GM18519 (cell line): ENCODE data around the gene VAV1.
"Not testable (repeated sequence)": the region's sequence is repeated elsewhere in the genome, so short reads cannot be mapped to it uniquely, and the experiment has no call there.

Experiments
- ATAC-seq: cut with Tn5 transposase; IDR thresholded peaks from one replicate; pipeline ENCODE4 v1.9.1; 2021; ENCODE audit warnings: mild to moderate bottlenecking, moderate library complexity; ENCODE audit not compliant: unreplicated experiment, low FRiP score

VAV1 gene

DNA sequence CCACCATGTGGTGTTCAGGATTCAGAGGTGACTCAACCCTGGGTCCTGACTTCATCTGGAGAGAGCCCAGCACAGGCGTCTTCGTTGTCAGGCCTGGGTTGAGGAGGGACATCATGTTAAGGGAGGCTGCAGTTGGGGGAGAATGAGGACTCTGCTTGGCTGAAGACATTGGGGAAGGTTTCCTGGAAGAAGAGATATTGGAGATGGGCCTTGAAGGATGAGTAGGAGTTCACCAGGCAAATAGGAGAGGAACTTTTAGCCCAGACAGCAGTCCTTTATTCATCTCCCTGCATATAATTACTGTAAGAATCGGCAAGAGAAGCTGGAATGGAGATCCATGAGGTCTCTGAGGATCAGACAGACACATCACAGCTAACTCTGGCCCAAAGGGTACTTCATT, 38.9 kb downstream of the VAV1 start:
- ATAC-seq = no peak

DNA sequence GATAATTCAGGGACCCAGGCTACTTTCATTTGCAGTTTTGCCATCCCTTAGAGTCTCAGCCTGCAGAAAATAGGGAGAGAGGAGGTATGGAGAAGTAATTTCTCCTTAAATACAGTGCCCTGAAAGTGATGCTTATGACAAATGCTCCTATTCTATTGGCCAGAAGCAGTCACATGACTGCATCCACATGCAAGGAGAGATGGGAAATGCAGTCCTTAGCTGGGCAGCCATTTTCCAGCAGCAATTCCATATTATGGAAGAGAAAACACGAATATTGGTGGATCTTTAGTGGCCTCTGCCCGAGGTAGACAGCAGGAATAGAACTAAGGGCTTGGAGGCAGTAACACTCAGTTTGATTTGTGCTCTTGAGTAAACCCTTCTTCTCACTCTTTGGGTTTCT, 39.4 kb downstream of the VAV1 start:
- ATAC-seq = no peak

DNA sequence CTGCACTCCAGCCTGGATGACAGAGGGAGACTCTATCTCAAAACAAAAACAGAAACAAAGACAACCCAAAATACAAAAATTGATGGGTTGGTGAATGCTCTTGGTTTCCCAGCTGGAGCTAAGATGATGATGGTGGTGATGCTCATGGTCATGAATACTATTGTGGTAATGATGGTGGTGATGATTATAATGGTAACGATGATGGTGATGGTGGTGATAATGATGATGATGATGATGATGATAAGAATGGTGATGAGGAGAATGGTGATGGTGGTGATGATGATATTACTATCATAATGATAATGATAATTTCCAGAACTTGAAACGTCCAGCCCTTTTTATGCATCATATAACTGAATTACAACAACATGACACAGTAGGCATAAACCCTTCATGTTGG, 40.1 kb downstream of the VAV1 start:
- ATAC-seq = no peak

DNA sequence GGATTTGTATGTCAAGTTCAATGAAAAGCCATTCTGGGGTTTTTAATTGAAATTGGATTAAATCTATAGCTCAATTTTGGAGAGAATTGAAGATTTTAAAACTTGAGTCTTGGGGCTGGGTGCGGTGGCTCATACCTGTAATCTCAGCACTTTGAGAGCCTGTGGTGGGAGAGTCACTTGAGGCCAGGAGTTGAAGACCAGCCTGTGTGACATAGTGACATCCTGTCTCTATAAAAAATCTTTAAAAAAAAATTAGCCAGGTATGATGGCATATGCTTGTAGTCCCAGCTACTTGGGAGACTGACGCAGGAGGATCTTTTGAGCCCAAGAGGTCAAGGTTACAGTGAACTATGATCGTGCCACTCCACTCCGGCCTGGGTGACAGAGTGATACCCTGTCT, 41.2 kb downstream of the VAV1 start:
- no peak for ATAC-seq

DNA sequence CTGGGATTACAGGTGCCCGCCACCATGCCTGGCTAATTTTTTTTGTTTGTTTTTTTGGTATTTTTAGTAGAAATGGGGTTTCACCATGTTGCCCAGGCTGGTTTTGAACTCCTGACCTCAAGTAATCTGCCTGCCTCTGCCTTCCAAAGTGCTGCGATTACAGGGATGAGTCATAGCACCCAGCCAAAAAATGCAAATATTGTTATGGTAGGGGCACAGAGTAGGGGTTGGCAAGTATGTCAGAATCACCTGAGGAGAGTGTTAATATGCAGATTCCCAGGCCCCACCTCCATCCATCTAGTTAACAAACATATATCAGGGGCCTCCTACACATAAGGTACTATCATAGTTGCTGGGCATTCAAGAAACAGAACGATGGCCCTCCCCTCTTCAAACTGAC, 44.7 kb downstream of the VAV1 start:
- no peak for ATAC-seq

DNA sequence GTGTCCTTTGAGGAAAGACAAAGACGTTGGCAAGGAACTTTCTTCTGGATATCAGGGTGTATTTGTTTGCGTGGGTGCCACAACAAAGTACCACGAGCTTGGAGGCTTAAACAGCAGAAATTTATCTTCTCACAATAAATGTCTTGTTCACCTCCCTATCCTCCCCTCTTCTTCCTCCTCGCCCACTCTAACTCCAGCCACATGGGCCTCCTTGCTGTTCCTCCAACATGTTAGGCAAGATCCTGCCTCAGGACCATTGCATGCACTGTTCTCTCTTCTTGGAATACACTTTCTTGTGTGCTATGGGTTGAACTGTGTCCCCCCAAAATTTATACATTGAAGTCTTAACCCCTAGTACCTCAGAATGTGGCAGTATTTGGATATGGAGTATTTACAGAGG, 45.7 kb downstream of the VAV1 start:
- ATAC-seq = no peak

DNA sequence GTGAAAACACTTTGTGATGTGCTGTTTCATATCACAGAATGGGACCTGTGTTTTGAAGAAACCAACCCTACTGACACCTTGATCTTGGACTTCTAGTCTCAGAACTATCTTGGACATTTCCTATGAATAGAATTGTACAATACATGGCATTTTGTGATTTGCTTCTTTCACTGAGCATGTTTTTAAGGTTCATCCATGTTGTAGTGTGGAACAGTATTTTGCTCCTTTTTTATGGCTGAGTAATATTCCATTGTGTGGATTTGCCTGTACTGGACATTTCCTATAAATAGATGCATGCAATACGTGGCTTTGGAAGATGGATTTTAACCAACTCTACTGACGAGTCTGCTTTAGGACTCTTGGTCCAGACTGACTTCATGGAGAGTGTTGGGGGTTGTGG, 46.8 kb downstream of the VAV1 start:
- ATAC-seq = no peak

DNA sequence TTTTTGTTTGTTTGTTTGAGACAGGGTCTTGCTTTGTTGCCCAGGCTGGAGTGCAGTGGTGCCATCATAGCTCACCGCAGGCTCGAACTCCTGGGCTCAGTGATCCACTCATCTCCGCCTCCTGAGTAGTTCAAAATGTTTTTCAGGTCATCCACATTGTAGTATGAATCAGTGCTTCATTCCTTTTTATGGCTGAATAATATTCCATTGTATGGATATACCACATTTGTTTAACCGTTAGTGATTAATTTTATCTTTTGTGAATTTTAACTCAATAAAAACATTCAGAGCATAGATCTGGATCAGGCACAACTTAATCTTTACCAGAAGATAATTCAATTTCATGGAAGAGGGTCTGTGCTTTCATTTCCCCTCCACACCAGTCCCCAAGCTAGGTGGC, 47.7 kb downstream of the VAV1 start:
- ATAC-seq = no peak

DNA sequence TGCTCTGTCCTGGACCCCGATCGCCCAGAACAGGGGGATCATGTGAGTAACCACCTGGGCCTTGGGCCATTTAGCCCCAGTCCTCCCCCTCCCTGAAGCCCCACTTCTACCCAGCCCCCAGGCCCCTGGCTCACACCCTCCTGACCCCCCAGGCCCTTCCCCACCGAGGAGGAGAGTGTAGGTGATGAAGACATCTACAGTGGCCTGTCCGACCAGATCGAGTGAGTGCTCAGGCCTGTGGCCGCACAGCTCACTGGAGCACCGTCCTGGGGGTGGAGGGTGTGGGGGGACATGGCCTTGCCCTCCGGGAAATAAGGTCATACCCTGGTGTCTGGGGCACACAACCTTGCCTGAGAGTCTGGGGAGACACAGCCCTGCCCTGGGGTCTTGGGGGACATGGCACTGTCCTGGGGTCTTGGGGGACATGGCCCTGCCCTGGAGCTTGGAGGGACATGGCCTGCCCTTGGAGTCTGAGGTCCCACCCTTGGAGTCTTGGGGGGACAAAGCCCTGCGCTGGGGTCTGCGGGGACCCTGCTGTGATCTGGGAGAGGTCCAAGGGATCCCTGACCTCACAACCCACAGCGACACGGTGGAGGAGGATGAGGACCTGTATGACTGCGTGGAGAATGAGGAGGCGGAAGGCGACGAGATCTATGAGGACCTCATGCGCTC, 49.3 kb downstream of the VAV1 start:
- no peak for ATAC-seq

DNA sequence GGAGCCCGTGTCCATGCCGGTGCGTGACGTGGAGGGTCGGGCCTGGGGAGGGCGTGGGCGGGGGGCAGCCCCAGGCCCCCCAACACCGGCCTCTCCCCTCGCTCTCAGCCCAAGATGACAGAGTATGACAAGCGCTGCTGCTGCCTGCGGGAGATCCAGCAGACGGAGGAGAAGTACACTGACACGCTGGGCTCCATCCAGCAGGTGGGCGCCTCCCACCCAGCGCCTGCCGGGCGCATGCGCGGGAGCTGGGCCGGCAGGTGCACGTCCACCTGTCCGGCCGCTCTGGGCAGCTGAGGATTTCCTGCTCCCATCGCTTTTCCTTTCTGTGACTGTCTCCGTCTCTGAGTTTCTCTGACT, 49.8 kb downstream of the VAV1 start:
- ATAC-seq = no peak

DNA sequence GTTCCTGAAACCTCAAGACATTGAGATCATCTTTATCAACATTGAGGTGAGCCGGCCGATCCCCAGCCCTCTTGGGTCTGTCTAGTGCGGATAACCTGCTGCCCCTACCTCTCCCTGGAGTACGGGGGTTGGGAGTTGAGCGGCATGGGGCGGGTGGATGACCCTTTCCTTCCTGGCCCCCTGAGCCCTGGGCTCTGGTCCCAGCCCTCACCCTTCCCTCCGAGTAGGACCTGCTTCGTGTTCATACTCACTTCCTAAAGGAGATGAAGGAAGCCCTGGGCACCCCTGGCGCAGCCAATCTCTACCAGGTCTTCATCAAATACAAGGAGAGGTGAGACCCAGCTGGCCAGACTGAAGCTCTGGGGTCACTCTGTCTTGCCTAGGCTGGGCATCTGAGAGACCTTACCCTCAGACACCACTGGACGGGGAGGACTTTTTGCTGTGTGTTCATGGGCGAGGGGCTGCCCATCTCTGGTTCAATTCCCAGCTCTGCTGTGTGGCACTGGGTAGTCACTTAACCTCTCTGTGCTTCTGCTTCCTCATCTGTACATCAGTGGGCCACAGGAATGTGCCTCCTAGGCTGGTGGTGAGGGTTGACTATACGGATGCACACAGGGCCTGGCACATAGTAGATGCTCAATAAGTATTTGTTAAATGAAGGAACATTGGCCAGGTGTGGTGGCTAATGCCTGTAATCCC, 52.7 kb downstream of the VAV1 start:
- ATAC-seq = no peak

DNA sequence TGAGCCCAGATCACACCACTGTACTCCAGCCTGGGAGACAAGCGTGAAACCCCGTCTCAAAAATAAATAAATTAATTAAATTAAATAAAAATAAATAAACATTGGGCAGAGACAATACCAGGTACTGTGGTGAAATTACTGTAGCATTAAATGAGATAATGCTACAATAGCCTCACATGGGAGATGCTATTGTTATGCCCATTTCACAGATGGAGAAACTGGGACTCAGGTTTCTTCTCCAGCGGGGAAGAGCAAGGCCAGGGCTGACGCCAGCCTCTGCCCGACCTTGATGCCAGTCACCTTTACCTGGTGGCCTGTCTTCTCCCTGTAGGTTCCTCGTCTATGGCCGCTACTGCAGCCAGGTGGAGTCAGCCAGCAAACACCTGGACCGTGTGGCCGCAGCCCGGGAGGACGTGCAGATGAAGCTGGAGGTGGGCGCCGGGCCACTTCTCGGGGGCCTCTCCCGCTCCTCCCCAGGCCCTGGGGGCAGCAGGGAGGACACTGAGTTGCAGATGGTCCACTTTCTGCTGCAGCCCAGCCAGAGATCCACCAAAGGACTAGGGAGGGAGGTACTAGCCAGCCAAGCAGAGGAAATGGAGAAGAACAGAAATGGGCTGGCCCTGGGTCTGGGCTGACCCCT, 53.9 kb downstream of the VAV1 start:
- ATAC-seq = no peak

DNA sequence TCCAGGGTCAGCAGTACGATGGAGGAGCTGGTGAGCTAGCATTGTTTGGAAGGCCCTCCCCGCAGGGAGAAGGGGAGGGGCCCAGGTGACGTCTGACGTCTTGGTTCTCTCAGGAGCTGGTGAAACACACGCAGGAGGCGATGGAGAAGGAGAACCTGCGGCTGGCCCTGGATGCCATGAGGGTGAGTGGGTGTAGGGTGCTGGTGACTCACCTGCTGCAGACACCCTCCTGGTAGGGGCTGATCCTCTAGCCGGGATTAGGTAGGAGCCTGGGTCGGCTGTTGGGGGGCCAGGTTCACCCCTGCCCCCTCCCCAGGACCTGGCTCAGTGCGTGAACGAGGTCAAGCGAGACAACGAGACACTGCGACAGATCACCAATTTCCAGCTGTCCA, 55.8 kb downstream of the VAV1 start:
- no peak for ATAC-seq

DNA sequence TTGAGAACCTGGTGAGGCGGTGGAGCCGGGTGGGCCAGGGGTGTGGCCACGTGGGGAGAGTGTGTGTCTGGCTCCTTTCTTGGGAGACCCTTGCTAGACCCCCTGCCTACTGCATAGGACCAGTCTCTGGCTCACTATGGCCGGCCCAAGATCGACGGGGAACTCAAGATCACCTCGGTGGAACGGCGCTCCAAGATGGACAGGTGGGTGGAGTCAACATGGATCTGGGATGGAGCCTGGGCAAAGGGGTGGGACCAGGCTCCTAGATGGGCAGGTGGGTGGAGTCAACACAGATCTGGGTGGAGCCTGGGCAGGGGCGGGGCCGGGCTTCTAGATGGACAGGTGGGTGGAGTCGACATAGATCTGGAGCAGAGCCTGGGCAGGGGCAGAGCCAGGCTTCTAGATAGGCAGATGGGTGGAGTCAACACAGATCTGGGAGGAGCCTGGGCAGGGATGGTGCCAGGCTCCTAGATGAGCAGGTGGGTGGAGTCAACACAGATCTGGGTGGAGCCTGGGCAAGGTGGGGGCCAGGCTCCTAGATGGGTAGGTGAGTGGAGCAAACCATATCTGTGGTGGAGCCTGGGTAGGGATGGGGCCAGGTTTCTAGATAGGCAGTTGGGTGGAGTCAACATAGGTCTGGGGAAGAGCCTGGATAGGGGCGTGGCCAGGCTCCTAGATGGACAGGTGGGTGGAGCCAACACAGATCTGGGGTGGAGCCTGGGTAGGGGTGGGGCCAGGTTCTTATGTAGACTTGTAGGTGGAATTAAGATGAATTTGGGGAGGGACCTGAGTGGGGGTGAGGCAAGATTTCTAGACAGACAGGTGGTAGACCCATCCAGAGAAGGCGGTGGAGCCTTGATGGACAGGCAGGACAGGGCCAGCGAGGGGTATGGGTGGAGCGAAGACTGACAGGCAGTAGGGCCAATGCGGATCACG, 56.5 kb downstream of the VAV1 start:
- ATAC-seq = no peak

DNA sequence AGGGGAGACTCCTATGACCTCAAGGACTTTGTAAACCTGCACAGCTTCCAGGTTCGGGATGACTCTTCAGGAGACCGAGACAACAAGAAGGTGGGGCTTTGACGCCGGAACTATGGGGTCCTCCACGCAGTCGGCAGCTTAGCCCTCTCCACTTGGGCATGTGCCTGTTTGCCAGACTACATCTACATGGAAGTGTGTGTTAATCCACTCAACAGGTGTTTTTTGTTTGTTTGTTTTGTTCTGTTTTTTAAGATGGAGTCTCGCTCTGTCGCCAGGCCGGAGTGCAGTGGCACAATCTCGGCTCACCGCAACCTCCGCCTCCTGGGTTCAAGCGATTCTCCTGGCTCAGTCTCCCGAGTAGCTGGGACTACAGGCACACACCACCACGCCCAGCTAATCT, 57.3 kb downstream of the VAV1 start:
- not testable (repeated sequence) for ATAC-seq

DNA sequence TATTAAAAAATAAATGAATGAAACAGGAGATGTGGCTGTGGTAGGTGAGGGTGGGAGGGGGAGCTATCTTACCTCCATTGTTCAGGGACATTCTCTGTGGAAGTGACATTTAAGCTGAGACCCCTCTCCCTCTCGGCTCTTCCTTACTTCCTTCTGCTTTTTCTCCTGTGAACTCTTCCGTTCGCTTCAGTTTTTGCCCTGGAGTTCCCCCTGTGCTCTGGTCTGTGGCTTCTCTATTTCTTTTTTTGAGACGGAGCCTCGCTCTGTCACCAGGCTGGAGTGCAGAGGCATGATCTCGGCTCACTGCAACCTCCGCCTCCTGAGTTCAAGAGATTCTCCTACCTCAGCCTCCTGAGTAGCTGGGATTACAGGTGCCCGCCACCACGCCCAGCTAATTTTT, 58.6 kb downstream of the VAV1 start:
- not testable (repeated sequence) for ATAC-seq

DNA sequence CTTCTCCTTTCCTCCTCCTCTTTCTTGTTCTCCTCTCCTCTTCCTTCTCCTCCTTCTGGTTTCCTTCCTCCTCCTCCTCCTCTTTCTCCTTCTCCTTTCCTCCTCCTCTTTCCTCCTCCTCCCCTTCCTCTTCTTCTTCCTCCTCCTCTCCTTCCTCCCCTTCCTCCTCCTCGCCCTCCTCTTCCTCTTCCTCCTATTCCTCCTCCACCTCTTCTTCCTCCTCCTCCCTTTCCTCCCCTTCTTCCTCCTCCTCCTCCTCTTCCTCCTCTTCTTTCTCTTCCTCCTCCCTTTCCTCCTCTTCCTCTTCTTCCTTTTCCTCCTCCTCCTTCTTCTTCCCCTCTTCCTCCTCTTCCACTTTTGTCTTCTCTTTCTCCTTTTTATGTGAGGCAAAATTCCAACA, 59.9 kb downstream of the VAV1 start:
- no peak for ATAC-seq

DNA sequence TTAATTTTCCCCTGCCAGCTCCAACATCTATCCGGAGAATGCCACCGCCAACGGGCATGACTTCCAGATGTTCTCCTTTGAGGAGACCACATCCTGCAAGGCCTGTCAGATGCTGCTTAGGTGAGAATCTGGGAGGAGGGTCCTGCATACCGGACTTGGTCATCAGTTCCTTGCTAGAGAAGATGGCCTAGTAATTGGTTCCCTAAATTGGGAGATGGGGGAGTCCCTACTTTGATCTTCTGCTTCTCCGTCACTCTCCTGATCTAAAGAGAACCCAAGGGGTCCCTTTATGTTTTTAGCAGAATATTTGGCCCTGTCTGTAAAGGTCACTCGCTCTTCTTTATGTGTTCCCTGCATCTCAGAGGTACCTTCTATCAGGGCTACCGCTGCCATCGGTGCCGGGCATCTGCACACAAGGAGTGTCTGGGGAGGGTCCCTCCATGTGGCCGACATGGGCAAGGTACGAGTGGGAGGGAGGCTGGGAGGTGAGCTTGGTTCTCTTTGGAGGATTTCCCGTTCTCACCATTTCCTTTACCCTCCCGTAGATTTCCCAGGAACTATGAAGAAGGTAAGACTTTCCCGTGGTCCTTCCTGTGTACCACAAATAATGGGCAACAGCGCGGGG, 60.8 kb downstream of the VAV1 start:
- ATAC-seq = no peak

DNA sequence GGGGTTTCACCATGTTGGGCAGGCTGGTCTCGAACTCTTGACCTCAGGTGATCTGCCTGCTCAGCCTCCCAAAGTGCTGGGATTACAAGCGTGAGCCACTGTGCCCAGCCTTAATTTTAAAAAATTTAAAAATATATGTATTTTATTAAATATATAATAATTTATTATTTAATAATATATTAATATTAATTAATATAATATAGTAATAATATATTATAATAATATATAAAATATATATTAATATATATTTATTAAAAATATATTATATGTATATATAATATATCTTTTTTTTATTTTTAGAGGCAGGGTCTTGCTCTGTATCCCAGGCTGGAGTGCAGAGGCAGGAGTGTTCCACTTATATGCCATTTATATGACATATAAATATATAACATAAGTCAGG, 61.9 kb downstream of the VAV1 start:
- ATAC-seq = no peak

DNA sequence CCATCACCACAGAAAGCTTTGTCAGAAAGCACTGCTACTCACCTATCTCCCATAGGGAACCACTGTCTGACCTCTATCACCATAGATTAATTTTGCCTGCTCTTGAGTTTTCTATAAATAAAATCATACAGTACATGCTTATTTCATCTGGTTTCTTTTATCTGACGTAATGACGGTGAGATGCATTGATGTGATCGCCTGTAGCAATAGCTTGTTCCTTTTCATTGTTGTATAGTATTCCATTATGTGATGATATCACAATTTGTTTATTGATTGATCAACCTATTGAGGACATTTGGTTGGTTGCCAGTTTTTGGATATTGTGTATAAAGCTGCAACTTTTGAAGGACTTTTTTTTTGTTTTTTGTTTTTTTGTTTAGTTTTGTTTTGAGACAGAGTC, 63.0 kb downstream of the VAV1 start:
- no peak for ATAC-seq

DNA sequence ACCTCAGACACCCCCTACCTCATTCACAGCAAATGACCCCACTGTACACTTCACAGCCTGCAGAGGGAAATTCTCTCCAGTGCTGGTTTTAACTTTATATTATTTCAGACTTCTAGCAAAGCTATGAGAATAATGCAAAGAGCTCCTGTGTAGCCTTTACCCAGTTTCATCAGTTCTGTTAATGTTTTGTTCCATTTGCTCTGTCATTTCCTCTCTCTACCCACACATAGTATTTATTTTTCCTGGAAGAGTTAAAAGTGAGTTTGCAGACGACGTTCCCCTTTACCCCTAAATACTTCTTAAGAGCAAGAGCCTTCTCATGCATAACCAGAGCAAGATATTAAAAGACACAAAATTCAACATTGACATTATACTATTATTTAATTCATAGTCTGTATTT, 65.0 kb downstream of the VAV1 start:
- no peak for ATAC-seq
